ENCODE results near the gene HMGB1. TPM values are rescaled to one million over a fixed set of nuclear protein-coding genes. Genes with fewer than 3 reads are reported as not detected.

The HMGB1 gene
- total RNA-seq, 1 experiment from 2014 or later, result 567 TPM

DNA sequence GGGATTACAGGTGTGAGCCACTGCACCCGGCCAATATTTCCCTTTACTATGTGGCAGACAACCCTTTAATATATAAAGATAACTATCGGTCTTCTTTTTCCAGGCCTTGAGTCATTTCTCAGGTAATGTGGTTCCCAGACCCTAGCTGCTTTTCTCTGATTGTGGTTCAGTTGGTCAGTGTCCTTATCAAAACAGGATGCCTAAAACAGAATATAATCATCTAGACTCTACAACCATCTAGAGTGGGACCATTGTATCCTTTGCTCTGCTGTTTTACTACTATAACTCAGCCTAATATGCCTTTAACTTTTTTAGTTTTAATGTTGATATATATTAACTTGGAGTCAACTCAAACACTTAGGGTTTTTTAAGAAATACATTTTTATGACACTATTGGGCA is 30.0 kb upstream of the HMGB1 start:
- Histone ChIP-seq H3K4me2 (ENCODE audit: low read length) (no peak overlapping the region), H3K4me3 (ENCODE audit: low read length) (no peak overlapping the region), H3K27ac (ENCODE audit: low read length) (no peak overlapping the region), H3K4me1 (ENCODE audit: insufficient read depth, low read length) (no peaks in the 10 kb centered on the region), H3K79me2 (ENCODE audit: low read length) (no peaks in the 10 kb centered on the region), H3K36me3 (ENCODE audit: low read depth, low read length) (no peaks in the 10 kb centered on the region), H2AFZ (ENCODE audit: low read length) (no peak overlapping the region), H3K9ac (ENCODE audit: low read length) (no peak overlapping the region), H3K9me3 (ENCODE audit: low read length) (no peaks in the 10 kb centered on the region), H3F3A (ENCODE audit: low read length, unreplicated experiment) (no peaks in the 10 kb centered on the region), H4K20me1 (ENCODE audit: low read length) (no peaks in the 10 kb centered on the region), H3K27me3 (ENCODE audit: low read length) (no peaks in the 10 kb centered on the region), H3K9me2 (replicated peaks; ENCODE audit: low read length) (no peaks in the 10 kb centered on the region)
- ChIA-PET POLR2A (ENCODE audit: unreplicated experiment) (no interaction called here), CTCF (no interaction called here)
- no TSS peak for BruUV-seq (replicated peaks)
- no peak for DNase-seq
- intact Hi-C loops (cut with micrococcal nuclease), result no loop called here
- TF ChIP-seq EZH2 (IDR thresholded peaks at IDR 0.05; ENCODE audit: low read length, unreplicated experiment) (no peak), EZH2phosphoT487 (IDR thresholded peaks at IDR 0.05; ENCODE audit: borderline replicate concordance, low read length) (no peak)
- no peak for ATAC-seq

DNA sequence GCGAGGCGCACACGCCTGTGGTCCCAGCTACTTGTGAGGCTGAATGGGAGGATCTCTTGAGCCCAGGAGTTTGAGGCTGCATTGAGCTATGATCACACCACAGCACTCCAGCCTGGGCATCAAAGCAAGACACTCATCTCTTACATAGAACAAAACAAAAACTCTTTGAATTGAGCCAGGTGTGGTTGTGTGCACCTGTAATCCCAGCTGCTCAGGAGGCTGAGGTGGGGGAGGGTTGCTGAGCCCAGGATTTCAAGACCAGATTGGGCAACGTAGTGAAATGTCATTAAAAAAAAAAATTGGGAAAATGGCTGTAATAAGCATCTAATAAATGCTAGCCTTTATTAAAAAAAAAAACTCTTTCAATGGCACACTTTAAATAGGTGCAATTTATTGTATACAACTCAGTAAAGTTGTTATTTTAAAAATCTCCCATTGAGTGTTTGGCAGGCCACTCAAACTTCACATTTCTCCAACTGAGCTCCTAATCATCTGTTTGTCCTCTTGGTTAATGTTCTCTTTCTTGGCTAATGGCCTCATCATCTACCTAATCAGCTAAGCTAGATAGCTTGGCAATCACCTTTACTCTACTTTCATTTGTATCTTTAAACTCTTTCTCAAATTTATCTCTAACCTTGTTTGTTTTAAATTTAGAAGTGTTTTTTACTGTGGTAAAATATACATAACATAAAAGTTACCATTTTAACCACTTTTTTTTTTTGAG is 28.1 kb upstream of the HMGB1 start:
- no TSS peak for BruUV-seq (replicated peaks)
- CTCF ChIA-PET, result no interaction called here
- no peak for TF ChIP-seq EZH2 (IDR thresholded peaks at IDR 0.05; ENCODE audit: low read length, unreplicated experiment)
- TF ChIP-seq EZH2phosphoT487 (IDR thresholded peaks at IDR 0.05; ENCODE audit: borderline replicate concordance, low read length), result no peak
- TF ChIP-seq, protein P1, sequence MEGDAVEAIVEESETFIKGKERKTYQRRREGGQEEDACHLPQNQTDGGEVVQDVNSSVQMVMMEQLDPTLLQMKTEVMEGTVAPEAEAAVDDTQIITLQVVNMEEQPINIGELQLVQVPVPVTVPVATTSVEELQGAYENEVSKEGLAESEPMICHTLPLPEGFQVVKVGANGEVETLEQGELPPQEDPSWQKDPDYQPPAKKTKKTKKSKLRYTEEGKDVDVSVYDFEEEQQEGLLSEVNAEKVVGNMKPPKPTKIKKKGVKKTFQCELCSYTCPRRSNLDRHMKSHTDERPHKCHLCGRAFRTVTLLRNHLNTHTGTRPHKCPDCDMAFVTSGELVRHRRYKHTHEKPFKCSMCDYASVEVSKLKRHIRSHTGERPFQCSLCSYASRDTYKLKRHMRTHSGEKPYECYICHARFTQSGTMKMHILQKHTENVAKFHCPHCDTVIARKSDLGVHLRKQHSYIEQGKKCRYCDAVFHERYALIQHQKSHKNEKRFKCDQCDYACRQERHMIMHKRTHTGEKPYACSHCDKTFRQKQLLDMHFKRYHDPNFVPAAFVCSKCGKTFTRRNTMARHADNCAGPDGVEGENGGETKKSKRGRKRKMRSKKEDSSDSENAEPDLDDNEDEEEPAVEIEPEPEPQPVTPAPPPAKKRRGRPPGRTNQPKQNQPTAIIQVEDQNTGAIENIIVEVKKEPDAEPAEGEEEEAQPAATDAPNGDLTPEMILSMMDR (conservative IDR thresholded peaks at IDR 0.05; ENCODE audit: low read depth, low read length), result no peak
- intact Hi-C loops (cut with micrococcal nuclease), result no loop called here
- H3K9me3 ChIP-seq (ENCODE audit: low read length), result no peaks in the 10 kb centered on the region
- H4K20me1 ChIP-seq (ENCODE audit: low read length), result no peaks in the 10 kb centered on the region
- no peaks in the 10 kb centered on the region for H3F3A ChIP-seq (ENCODE audit: low read length, unreplicated experiment)
- no peaks in the 10 kb centered on the region for H3K4me1 ChIP-seq (ENCODE audit: insufficient read depth, low read length)
- no peak overlapping the region for H3K4me3 ChIP-seq (ENCODE audit: low read length)
- DNase-seq (no peak), ATAC-seq (no peak)
- no peak overlapping the region for H2AFZ ChIP-seq (ENCODE audit: low read length)
- no peak overlapping the region for H3K9ac ChIP-seq (ENCODE audit: low read length)
- no peak overlapping the region for H3K27ac ChIP-seq (ENCODE audit: low read length)
- H3K27me3 ChIP-seq (ENCODE audit: low read length), result no peaks in the 10 kb centered on the region
- POLR2A ChIA-PET (ENCODE audit: unreplicated experiment), result interaction anchor here (0.5 kb wide), 1 partner anchor 368 kb away, joined by 3 read pairs; no protein-coding TSS in a partner anchor
- no peaks in the 10 kb centered on the region for H3K9me2 ChIP-seq (replicated peaks; ENCODE audit: low read length)
- H3K36me3 ChIP-seq (ENCODE audit: low read depth, low read length), result no peaks in the 10 kb centered on the region
- no peaks in the 10 kb centered on the region for H3K79me2 ChIP-seq (ENCODE audit: low read length)
- H3K4me2 ChIP-seq (ENCODE audit: low read length), result no peak overlapping the region

DNA sequence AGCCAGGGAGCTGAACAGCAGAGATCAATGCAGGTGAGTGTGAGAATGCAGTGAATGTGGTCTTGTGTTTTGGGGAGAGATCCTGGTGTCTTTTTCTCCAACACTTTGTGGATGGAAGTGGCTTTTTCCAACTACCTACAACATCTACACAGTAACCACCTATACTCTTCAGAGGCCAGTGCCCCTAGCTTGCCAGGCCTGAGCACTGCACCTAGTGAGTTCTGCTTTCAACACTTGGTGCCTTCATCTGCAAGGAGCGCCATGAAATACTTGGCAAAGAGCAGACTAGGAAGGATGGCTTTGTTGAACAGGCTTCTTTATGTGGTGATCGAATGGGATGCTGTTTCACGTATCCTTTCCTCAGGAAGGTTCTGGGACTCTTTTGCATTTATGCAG is 21.3 kb upstream of the HMGB1 start:
- BruUV-seq (replicated peaks), result no TSS peak
- Histone ChIP-seq H2AFZ (ENCODE audit: low read length) (0 out of 2 replicates have a peak overlapping the region, but pooled peaks have one; percentile 7), H3K9ac (ENCODE audit: low read length) (no peak overlapping the region), H3K4me2 (ENCODE audit: low read length) (no peak overlapping the region), H3F3A (ENCODE audit: low read length, unreplicated experiment) (no peaks in the 10 kb centered on the region), H3K27me3 (ENCODE audit: low read length) (no peaks in the 10 kb centered on the region), H3K9me3 (ENCODE audit: low read length) (no peaks in the 10 kb centered on the region), H3K9me2 (replicated peaks; ENCODE audit: low read length) (no peaks in the 10 kb centered on the region), H3K36me3 (ENCODE audit: low read depth, low read length) (no peaks in the 10 kb centered on the region), H3K4me1 (ENCODE audit: insufficient read depth, low read length) (peaks cover 9% of the 10 kb centered on the region; the same call in 1 of the 2 replicates), H3K4me3 (ENCODE audit: low read length) (no peak overlapping the region), H4K20me1 (ENCODE audit: low read length) (no peaks in the 10 kb centered on the region), H3K79me2 (ENCODE audit: low read length) (no peaks in the 10 kb centered on the region), H3K27ac (ENCODE audit: low read length) (no peak overlapping the region)
- intact Hi-C loops (cut with micrococcal nuclease), result no loop called here
- POLR2A ChIA-PET (ENCODE audit: unreplicated experiment), result no interaction called here
- DNase-seq, result no peak
- TF ChIP-seq EZH2phosphoT487 (IDR thresholded peaks at IDR 0.05; ENCODE audit: borderline replicate concordance, low read length), result no peak
- TF ChIP-seq, protein P1 (conservative IDR thresholded peaks at IDR 0.05; ENCODE audit: low read depth, low read length), result no peak
- no peak for TF ChIP-seq EZH2 (IDR thresholded peaks at IDR 0.05; ENCODE audit: low read length, unreplicated experiment)
- CTCF ChIA-PET, result no interaction called here
- no peak for ATAC-seq
